HepG2 (cell line): Measurements from ENCODE around the gene RAD51AP1.

Experiments
- AHR ChIP-seq: IDR thresholded peaks from 2 replicates; pipeline ENCODE4 v1.6.1; 2018; ENCODE audit warnings: missing genetic modification reagents, missing compliant biosample characterization
- CTCF ChIP-seq: sonication (generic); formaldehyde crosslinking; IDR thresholded peaks from 2 replicates; pipeline ENCODE4 v1.5.0; 2020; ENCODE audit warnings: mild to moderate bottlenecking, missing genetic modification reagents, moderate library complexity
- JUN ChIP-seq: sonication (generic); formaldehyde crosslinking; IDR thresholded peaks from 2 replicates; pipeline ENCODE4 v1.4.0; 2020; ENCODE audit warnings: mild to moderate bottlenecking, missing genetic modification reagents
- POLR2A ChIP-seq, 2 experiments: IDR thresholded peaks; 2 replicates each; pipeline ENCODE4 v1.6.1; 2011; ENCODE audit warnings: low read depth in 2 of 2, low read length in 2 of 2, mild to moderate bottlenecking in 1 of 2, moderate library complexity in 1 of 2; ENCODE audit not compliant: insufficient read depth in 1 of 2
- POLR2AphosphoS5 ChIP-seq: IDR thresholded peaks from 2 replicates; pipeline ENCODE4 v1.6.1; 2012; ENCODE audit warnings: low read depth, low read length
- TARDBP ChIP-seq: sonication (generic); formaldehyde crosslinking; IDR thresholded peaks from 2 replicates; pipeline ENCODE4 v1.8.0; 2022; ENCODE audit warnings: mild to moderate bottlenecking, missing genetic modification reagents
- YY1 ChIP-seq: IDR thresholded peaks from 2 replicates; pipeline ENCODE4 v1.6.1; 2011; ENCODE audit warnings: low read length, low read depth, moderate library complexity, mild to moderate bottlenecking; ENCODE audit not compliant: insufficient read depth, insufficient replicate concordance
- ZNF180 ChIP-seq: sonication (generic); formaldehyde crosslinking; IDR thresholded peaks from 2 replicates; pipeline ENCODE4 v1.4.0; 2020; ENCODE audit warnings: low read depth, missing genetic modification reagents, borderline replicate concordance
- ZNF430 ChIP-seq: sonication (generic); formaldehyde crosslinking; IDR thresholded peaks from 2 replicates; pipeline ENCODE4 v1.9.0; 2021; ENCODE audit warnings: mild to moderate bottlenecking, missing genetic modification reagents
- ZNF543 ChIP-seq: sonication (generic); formaldehyde crosslinking; IDR thresholded peaks from 2 replicates; pipeline ENCODE4 v1.4.0; 2020; ENCODE audit warnings: mild to moderate bottlenecking, missing genetic modification reagents
- ZZZ3 ChIP-seq: sonication (generic); formaldehyde crosslinking; IDR thresholded peaks from 2 replicates; pipeline ENCODE4 v1.4.0; 2020; ENCODE audit warnings: missing genetic modification reagents, mild to moderate bottlenecking, borderline replicate concordance

- TF ChIP-seq JUN (CRISPR knock-in tag), result no peak
- TF ChIP-seq ZNF430 (CRISPR knock-in tag), result no peak
- TF ChIP-seq POLR2A (IDR thresholded peaks at IDR 0.05; ENCODE audit: insufficient read depth in 1 of 2, low read depth in 2 of 2, low read length in 2 of 2), result no peak
- TF ChIP-seq POLR2AphosphoS5, result no peak
- no peak for TF ChIP-seq AHR (CRISPR knock-in tag)
- TF ChIP-seq YY1, result no peak
- TF ChIP-seq ZNF543 (CRISPR knock-in tag), result no peak
- TF ChIP-seq ZZZ3 (CRISPR knock-in tag), result no peak
- TF ChIP-seq TARDBP, result no peak
- TF ChIP-seq CTCF (CRISPR knock-in tag), result peak; percentile 66
- TF ChIP-seq ZNF180 (CRISPR knock-in tag), result no peak
Observed at GRCh38 chr12:4579305-4580102, 40.8 kb downstream of the RAD51AP1 start.
